Sigmoid colon (tissue), 7 donors: ENCODE measurements around the gene PEX10. TPM values are rescaled to one million over a fixed set of nuclear protein-coding genes. Genes with fewer than 3 reads are reported as not detected.

ENCODE experiments used
- DNase-seq: peaks from one replicate; pipeline ENCODE4 v3.0.0-alpha.2; 2019
- H3K27ac ChIP-seq, 4 donors: fragments of 200-600 bp; sonication (generic); one replicate each; pipeline ENCODE4 v1.5.1; 2016 to 2019; ENCODE audit warnings: mild to moderate bottlenecking in 1 of 4
- H3K27me3 ChIP-seq, 3 donors: fragments of 200-600 bp; sonication (generic); one replicate each; pipeline ENCODE4 v1.5.1; 2019; ENCODE audit warnings: mild to moderate bottlenecking in 1 of 3
- H3K36me3 ChIP-seq, 4 donors: fragments of 200-600 bp; sonication (generic); one replicate each; pipeline ENCODE4 v1.5.1; 2016 to 2019
- H3K4me1 ChIP-seq, 4 donors: fragments of 200-600 bp; sonication (generic); one replicate each; pipeline ENCODE4 v1.5.1; 2017 to 2019
- H3K4me3 ChIP-seq, 4 donors: fragments of 200-600 bp; sonication (generic); one replicate each; pipeline ENCODE4 v1.5.1; 2017 to 2019; ENCODE audit warnings: mild to moderate bottlenecking in 2 of 4, moderate library complexity in 1 of 4
- H3K9me3 ChIP-seq, 4 donors: fragments of 200-600 bp in 3 of 4; sonication (generic) in 3 of 4; one replicate each; pipeline versions ENCODE4 v1.5.1 to v1.6.1; 2013 to 2019
- CTCF ChIP-seq, 4 experiments: fragments of 450-650 bp in 3 of 4; fragments of 200-600 bp in 1 of 4; IDR thresholded peaks; one replicate each; pipeline ENCODE4 v1.5.1; 2016 to 2019; ENCODE audit warnings: antibody characterized with exemption in 4 of 4, mild to moderate bottlenecking in 3 of 4, moderate library complexity in 2 of 4
- EP300 ChIP-seq, 4 donors: sonication (generic); formaldehyde crosslinking; IDR thresholded peaks; one replicate each; pipeline ENCODE4 v1.6.1; 2017; ENCODE audit warnings: antibody characterized with exemption in 4 of 4
- POLR2A ChIP-seq, 2 donors: fragments of 450-650 bp; IDR thresholded peaks; one replicate each; pipeline ENCODE4 v1.6.1; 2016; ENCODE audit warnings: antibody characterized with exemption in 2 of 2, mild to moderate bottlenecking in 2 of 2, moderate library complexity in 2 of 2
- POLR2AphosphoS5 ChIP-seq, 4 donors: sonication (generic); formaldehyde crosslinking; IDR thresholded peaks; one replicate each; pipeline ENCODE4 v1.6.1; 2017; ENCODE audit warnings: antibody characterized with exemption in 4 of 4
- WGBS, 2 donors: extraction: QIAGEN DNeasy Blood & Tissue Kit; methylation state at CpG; one replicate each; pipeline ENCODE4 v1.1.7; 2013; 5-methylcytosine and 5-hydroxymethylcytosine counted together
- intact Hi-C: fragments of 100-400 bp; cut with DNase I; formaldehyde crosslinking; loops from one replicate; pipeline ENCODE4 v1.15.1; 2023
- polyA plus RNA-seq, 3 donors: library from polyadenylated mRNA; stranded (reverse); fragments of 200-250 nt; gene quantifications; one replicate each; pipeline ENCODE4 v1.2.3, GENCODE V29; 2013
- total RNA-seq, 4 donors: library from RNA; depleted of rRNA; stranded (reverse); fragments of >200 nt; gene quantifications; one replicate each; pipeline ENCODE4 v1.1.0, GENCODE V29; 2016
- donor health status: healthy with polysubstance abuse.
- donor health status: Bipolar disorder and iron deficiency.
- donor health status: healthy.

The PEX10 gene
- total and polyA plus RNA-seq, 7 donors: 9.9 to 21.9 (median 13.8) TPM

GRCh38 chr1:2394761-2395160 lies 17.6 kb downstream of the PEX10 start:
- 84 to 88% methylated on average over 11 of the region's 11 CpGs for WGBS, 2 donors
- Histone ChIP-seq H3K36me3 (peaks cover 17 to 62% (median 35%) of the 10 kb centered on the region in 4 donors), H3K9me3 (no peaks in the 10 kb centered on the region), H3K4me1 (peaks cover 0 to 45% (median 40%) of the 10 kb centered on the region in 4 donors), H3K4me3 (no peak overlapping the region), H3K27ac (no peak overlapping the region), H3K27me3 (no peaks in the 10 kb centered on the region)
- TF ChIP-seq CTCF (IDR thresholded peaks at IDR 0.05) (no peak), POLR2AphosphoS5 (IDR thresholded peaks at IDR 0.05) (no peak), POLR2A (IDR thresholded peaks at IDR 0.05) (no peak), EP300 (IDR thresholded peaks at IDR 0.05) (no peak)
- DNase-seq: no peak
- intact Hi-C loops: loop anchor here (5.0 kb wide), 2 partner anchors 202 to 262 kb away; partner anchors contain the start of gene FAAP20

GRCh38 chr1:2394220-2394619 lies 18.1 kb downstream of the PEX10 start:
- H3K27ac ChIP-seq: no peak overlapping the region
- no peak for DNase-seq
- H3K4me3 ChIP-seq: no peak overlapping the region
- intact Hi-C loops: loop anchor here (5.0 kb wide), 2 partner anchors 202 to 262 kb away; partner anchors contain the start of gene FAAP20
- TF ChIP-seq EP300 (IDR thresholded peaks at IDR 0.05): no peak
- peaks cover 0 to 45% (median 40%) of the 10 kb centered on the region in 4 donors for H3K4me1 ChIP-seq
- peaks cover 17 to 56% (median 30%) of the 10 kb centered on the region in 4 donors for H3K36me3 ChIP-seq
- no peaks in the 10 kb centered on the region for H3K27me3 ChIP-seq
- 94 to 95% methylated on average over 7 of the region's 7 CpGs for WGBS, 2 donors
- H3K9me3 ChIP-seq: no peaks in the 10 kb centered on the region

GRCh38 chr1:2393471-2393877 lies 18.9 kb downstream of the PEX10 start:
- Histone ChIP-seq H3K9me3 (no peaks in the 10 kb centered on the region), H3K36me3 (peaks cover 13 to 49% (median 23%) of the 10 kb centered on the region in 4 donors), H3K4me3 (no peak overlapping the region), H3K27ac (no peak overlapping the region), H3K4me1 (peaks cover 0 to 45% (median 40%) of the 10 kb centered on the region in 4 donors), H3K27me3 (no peaks in the 10 kb centered on the region)
- no peak for DNase-seq
- intact Hi-C loops: loop anchor here (5.0 kb wide), 2 partner anchors 201 to 261 kb away; partner anchors contain the start of gene FAAP20
- 29 to 68% methylated on average over 9 of the region's 9 CpGs for WGBS, 2 donors
- TF ChIP-seq POLR2AphosphoS5 (IDR thresholded peaks at IDR 0.05): no peak
- no peak for TF ChIP-seq POLR2A (IDR thresholded peaks at IDR 0.05)
- TF ChIP-seq EP300 (IDR thresholded peaks at IDR 0.05): no peak
- TF ChIP-seq CTCF (IDR thresholded peaks at IDR 0.05): no peak

- no peak for DNase-seq
- 21 to 60% methylated on average over 16 of the region's 16 CpGs for WGBS, 2 donors
- H3K36me3 ChIP-seq: peaks cover 9 to 44% (median 16%) of the 10 kb centered on the region in 4 donors
- H3K9me3 ChIP-seq: no peaks in the 10 kb centered on the region
- H3K4me1 ChIP-seq: peaks cover 0 to 45% (median 40%) of the 10 kb centered on the region in 4 donors
- H3K27ac ChIP-seq: peak overlapping the region; percentile 83 to 96 (median 92)
- H3K27me3 ChIP-seq: no peaks in the 10 kb centered on the region
- peak overlapping the region; percentile 57 to 100 (median 85) for H3K4me3 ChIP-seq
- TF ChIP-seq POLR2A (IDR thresholded peaks at IDR 0.05) (no peak), CTCF (IDR thresholded peaks at IDR 0.05) (no peak), EP300 (IDR thresholded peaks at IDR 0.05) (no peak), POLR2AphosphoS5 (IDR thresholded peaks at IDR 0.05) (no peak)
- intact Hi-C loops: loop anchor here (5.0 kb wide), 2 partner anchors 200 to 260 kb away; partner anchors contain the start of gene FAAP20
Observed at GRCh38 chr1:2392686-2393085, 19.7 kb downstream of the PEX10 start.

GRCh38 chr1:2391931-2392509 lies 20.3 kb downstream of the PEX10 start:
- peaks cover 6 to 44% (median 11%) of the 10 kb centered on the region in 4 donors for H3K36me3 ChIP-seq
- H3K27me3 ChIP-seq: no peaks in the 10 kb centered on the region
- peaks cover 0 to 45% (median 40%) of the 10 kb centered on the region in 4 donors for H3K4me1 ChIP-seq
- WGBS, 2 donors: 1% methylated on average over 62 of the region's 62 CpGs
- peak overlapping the region; percentile 83 to 96 (median 92) for H3K27ac ChIP-seq
- peak overlapping the region; percentile 57 to 100 (median 85) for H3K4me3 ChIP-seq
- no peak for DNase-seq
- H3K9me3 ChIP-seq: no peaks in the 10 kb centered on the region
- TF ChIP-seq EP300 (IDR thresholded peaks at IDR 0.05): no peak
- no peak for TF ChIP-seq CTCF (IDR thresholded peaks at IDR 0.05)
- TF ChIP-seq POLR2AphosphoS5 (IDR thresholded peaks at IDR 0.05): no peak
- TF ChIP-seq POLR2A (IDR thresholded peaks at IDR 0.05): no peak
- intact Hi-C loops: loop anchor here (1.0 to 5.0 kb wide), 3 partner anchors 20 to 260 kb away; partner anchors contain the start of genes FAAP20 and PEX10
